Prostate gland (tissue), 2 donors: ENCODE data around the gene AS3MT. TPM values are rescaled to one million over a fixed set of nuclear protein-coding genes. Genes with fewer than 3 reads are reported as not detected.
"Not testable (repeated sequence)": the region's sequence is repeated elsewhere in the genome, so short reads cannot be mapped to it uniquely, and the experiment has no call there.

Experiments
- DNase-seq: peaks from one replicate; pipeline ENCODE4 v3.0.0-alpha.2; 2019; ENCODE audit warnings: low spot score
- H3K27ac ChIP-seq, 2 donors: fragments of 200-600 bp; sonication (generic); 2 replicates each; pipeline ENCODE4 v1.5.1; 2017 to 2019
- H3K27me3 ChIP-seq: fragments of 200-600 bp; sonication (generic); replicated peaks from 2 replicates; pipeline ENCODE4 v1.5.1; 2019; ENCODE audit not compliant: insufficient read depth
- H3K36me3 ChIP-seq, 2 donors: fragments of 200-600 bp; sonication (generic); 1 replicate in 1 of 2; 2 replicates in 1 of 2; pipeline versions ENCODE4 v1.5.1 to v1.8.1; 2017 to 2019
- H3K4me1 ChIP-seq: fragments of 200-600 bp; sonication (generic); replicated peaks from 2 replicates; pipeline ENCODE4 v1.5.1; 2019
- H3K4me3 ChIP-seq, 2 donors: fragments of 200-600 bp; sonication (generic); 2 replicates each; pipeline ENCODE4 v1.5.1; 2017 to 2019
- H3K9me3 ChIP-seq: fragments of 200-600 bp; sonication (generic); 2 replicates; pipeline ENCODE4 v1.5.1; 2017
- POLR2A ChIP-seq: fragments of 450-650 bp; IDR thresholded peaks from one replicate; pipeline ENCODE4 v1.6.1; 2016; ENCODE audit warnings: antibody characterized with exemption, mild to moderate bottlenecking
- POLR2AphosphoS5 ChIP-seq: sonication (generic); formaldehyde crosslinking; IDR thresholded peaks from one replicate; pipeline ENCODE4 v1.6.1; 2017; ENCODE audit warnings: antibody characterized with exemption
- WGBS: methylation state at CpG from one replicate; pipeline ENCODE4 v1.1.5; 2018; 5-methylcytosine and 5-hydroxymethylcytosine counted together
- intact Hi-C: fragments of 100-400 bp; cut with DNase I; formaldehyde crosslinking; loops from one replicate; pipeline ENCODE4 v1.14.2; 2022
- total RNA-seq, 2 donors: library from RNA; depleted of rRNA; stranded (reverse); fragments of >200 nt; gene quantifications; one replicate each; pipeline ENCODE4 v1.1.0, GENCODE V29; 2016
- TF ChIP-seq, protein P1 (sequence below), 4 experiments: fragments of 200-600 bp in 2 of 4; fragments of 450-650 bp in 2 of 4; sonication (generic) in 2 of 4; IDR thresholded peaks; 1 replicate in 3 of 4; 2 replicates in 1 of 4; pipeline ENCODE4 v1.5.1; 2016 to 2019; ENCODE audit warnings: antibody characterized with exemption in 4 of 4, mild to moderate bottlenecking in 2 of 4, moderate library complexity in 2 of 4

AS3MT gene
- total RNA-seq, 2 donors from 2014 or later = 8.4 to 17.4 TPM

DNA sequence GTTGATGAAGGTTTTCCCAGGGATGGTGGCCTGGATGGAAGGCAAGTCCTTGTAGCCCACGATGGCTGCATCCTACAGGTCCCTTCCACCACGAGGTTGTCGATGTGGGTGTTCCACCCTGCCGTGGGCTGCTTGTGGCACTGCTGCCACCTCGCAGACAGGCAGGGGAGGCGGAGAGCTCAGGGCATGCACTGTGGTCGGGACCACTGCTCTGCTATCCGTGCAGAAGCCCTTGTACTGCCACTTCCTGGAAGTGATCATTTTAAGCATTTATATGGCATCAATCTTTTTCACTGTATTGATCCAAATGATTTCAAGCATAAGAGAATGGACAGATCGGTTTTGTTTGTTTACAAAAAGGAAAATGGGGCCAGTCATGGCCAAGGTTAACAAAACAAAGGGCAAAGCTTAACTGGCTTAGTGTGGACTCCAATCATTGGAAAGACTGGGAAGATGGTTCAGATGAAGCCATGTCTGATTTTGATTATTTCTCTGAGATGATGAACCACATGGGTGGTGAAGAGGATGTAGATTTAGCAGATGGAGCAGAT, 23.8 kb upstream of the AS3MT start:
- no peaks in the 10 kb centered on the region for H3K27me3 ChIP-seq
- no peak overlapping the region for H3K27ac ChIP-seq
- DNase-seq = no peak
- TF ChIP-seq, protein P1, sequence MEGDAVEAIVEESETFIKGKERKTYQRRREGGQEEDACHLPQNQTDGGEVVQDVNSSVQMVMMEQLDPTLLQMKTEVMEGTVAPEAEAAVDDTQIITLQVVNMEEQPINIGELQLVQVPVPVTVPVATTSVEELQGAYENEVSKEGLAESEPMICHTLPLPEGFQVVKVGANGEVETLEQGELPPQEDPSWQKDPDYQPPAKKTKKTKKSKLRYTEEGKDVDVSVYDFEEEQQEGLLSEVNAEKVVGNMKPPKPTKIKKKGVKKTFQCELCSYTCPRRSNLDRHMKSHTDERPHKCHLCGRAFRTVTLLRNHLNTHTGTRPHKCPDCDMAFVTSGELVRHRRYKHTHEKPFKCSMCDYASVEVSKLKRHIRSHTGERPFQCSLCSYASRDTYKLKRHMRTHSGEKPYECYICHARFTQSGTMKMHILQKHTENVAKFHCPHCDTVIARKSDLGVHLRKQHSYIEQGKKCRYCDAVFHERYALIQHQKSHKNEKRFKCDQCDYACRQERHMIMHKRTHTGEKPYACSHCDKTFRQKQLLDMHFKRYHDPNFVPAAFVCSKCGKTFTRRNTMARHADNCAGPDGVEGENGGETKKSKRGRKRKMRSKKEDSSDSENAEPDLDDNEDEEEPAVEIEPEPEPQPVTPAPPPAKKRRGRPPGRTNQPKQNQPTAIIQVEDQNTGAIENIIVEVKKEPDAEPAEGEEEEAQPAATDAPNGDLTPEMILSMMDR (IDR thresholded peaks at IDR 0.05) = no peak
- no peak for TF ChIP-seq POLR2AphosphoS5
- TF ChIP-seq POLR2A = no peak
- H3K4me1 ChIP-seq = no peaks in the 10 kb centered on the region
- H3K9me3 ChIP-seq = no peaks in the 10 kb centered on the region
- no peak overlapping the region for H3K4me3 ChIP-seq
- 91% methylated on average over 9 of the region's 9 CpGs for WGBS
- intact Hi-C loops = no loop called here
- H3K36me3 ChIP-seq = no peaks in the 10 kb centered on the region

DNA sequence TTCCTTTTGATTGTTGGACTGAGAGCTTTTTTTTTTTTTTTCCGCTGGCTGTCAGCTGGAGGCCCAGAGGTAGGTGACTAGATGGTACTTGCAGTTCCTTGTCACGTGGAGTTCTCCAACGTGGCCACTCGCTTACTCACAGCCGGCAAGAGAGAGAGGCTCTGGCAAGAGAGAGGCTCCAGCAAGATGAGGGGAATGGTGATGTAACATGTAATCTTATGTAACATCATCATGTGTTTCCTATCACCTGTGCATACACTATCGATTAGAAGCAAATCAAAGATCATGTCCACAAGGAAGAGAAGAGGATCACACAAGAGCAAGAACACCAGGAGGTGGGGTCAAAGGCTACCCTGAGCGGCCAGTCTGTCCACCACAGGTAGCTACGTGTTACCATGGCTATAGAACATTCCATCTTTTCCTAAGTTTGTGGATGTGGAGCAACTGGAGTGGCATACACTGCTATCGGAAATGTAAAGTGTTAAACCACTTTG, 19.2 kb upstream of the AS3MT start:
- Histone ChIP-seq H3K36me3 (no peaks in the 10 kb centered on the region), H3K4me1 (no peaks in the 10 kb centered on the region), H3K9me3 (no peaks in the 10 kb centered on the region), H3K4me3 (no peak overlapping the region), H3K27me3 (no peaks in the 10 kb centered on the region), H3K27ac (no peak overlapping the region)
- intact Hi-C loops = no loop called here
- no peak for DNase-seq
- TF ChIP-seq, protein P1 (IDR thresholded peaks at IDR 0.05) = no peak
- TF ChIP-seq POLR2A (no peak), POLR2AphosphoS5 (no peak)
- WGBS = 79% methylated on average over 9 of the region's 9 CpGs

DNA sequence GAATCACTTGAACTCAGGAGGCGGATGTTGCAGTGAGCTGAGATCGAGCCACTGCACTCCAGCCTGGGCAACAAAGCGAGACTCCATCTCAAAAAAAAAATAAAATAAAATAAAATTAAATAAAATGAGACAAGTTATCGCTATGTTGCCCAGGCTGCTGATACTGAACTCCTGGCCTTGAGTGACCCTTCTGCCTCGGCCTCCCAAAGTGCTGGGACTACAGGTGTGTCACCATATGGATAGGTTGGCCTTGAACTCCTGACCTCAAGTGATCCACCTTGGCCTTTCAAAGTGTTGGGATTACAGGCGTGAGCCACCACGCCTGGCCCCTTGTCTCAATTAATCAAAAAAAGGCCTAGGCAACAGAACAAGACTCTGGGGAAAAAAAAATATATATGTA, 16.0 kb upstream of the AS3MT start:
- DNase-seq, H3K9me3 ChIP-seq, intact Hi-C loops, H3K4me1 ChIP-seq, H3K27me3 ChIP-seq, H3K27ac ChIP-seq, H3K36me3 ChIP-seq, H3K4me3 ChIP-seq: not testable (repeated sequence)
- 98% methylated on average over 7 of the region's 7 CpGs for WGBS

DNA sequence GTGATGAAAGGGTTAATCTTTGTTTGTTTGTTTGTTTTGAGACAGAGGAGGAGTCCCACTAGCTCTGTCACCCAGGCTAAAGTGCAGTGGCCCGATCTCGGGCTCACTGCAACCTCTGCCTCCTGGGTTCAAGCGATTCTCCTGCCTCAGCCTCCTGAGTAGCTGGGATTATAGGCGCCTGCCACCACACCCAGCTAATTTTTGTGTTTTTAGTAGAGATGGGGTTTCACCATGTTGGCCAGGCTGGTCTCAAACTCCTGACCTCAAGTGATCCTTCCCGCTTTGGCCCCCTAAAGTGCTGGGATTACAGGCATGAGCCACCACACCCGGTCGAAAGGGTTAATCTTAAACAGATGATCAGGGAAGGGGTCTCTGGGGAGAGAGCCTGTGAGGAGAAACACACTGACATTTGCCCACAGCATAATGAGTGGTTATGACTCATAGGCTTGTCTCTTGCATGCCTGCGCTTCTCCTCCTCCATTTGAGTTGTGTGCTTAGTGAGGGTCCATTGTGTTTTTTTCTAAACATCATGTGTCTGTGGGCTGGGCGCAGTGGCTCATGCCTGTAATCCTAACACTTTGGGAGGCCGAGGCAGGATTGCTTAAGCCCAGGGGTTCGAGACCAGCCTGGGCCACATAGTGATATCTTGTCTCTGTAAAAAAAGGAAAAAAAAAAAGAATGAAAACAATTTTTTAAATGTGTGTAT, 13.4 kb upstream of the AS3MT start:
- intact Hi-C loops, H3K9me3 ChIP-seq, H3K27ac ChIP-seq, H3K4me3 ChIP-seq, DNase-seq, H3K4me1 ChIP-seq, H3K27me3 ChIP-seq, H3K36me3 ChIP-seq: not testable (repeated sequence)
- 77% methylated on average over 11 of the region's 11 CpGs for WGBS

DNA sequence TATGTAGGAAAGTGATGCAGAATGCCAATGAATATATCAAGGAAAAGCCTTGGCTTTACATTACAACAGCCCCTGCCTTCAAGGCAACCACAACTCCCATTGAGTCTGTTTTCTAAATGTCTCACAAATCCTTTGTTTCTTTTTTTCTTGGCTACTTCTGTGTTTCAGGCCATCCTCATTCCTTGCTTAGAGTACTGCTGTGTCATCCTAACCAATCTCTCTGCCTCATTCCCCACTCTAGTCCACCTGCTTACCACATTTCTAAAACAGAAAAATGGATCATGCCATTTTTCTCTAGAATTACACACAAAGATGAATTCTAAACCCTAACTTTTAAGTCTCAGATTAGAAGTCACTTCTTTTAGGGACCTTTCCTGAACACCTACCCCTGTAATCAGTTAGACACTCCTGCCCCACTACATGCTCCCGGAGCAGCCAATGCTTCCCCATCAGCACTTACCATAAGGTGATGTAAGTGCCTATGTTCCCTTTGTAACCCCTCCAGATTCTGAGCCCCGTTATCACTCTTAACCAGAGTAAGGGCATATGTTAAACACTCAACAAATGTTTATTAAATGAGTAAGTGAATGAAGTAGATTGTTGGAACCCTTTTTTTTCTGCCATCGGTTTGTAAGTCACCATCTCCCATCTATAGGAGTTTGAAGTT, 12.4 kb upstream of the AS3MT start:
- TF ChIP-seq, protein P1 (IDR thresholded peaks at IDR 0.05) = no peak
- TF ChIP-seq POLR2A (no peak), POLR2AphosphoS5 (no peak)
- Histone ChIP-seq H3K4me1 (no peaks in the 10 kb centered on the region), H3K36me3 (no peaks in the 10 kb centered on the region), H3K27ac (no peak overlapping the region), H3K9me3 (no peaks in the 10 kb centered on the region), H3K4me3 (no peak overlapping the region), H3K27me3 (no peaks in the 10 kb centered on the region)
- WGBS = 85% methylated on average over 3 of the region's 3 CpGs
- DNase-seq = no peak
- intact Hi-C loops = no loop called here
